Hypothalamus (tissue), 51 donors: ENCODE results near the gene ABLIM3.
A peak's percentile ranks its signal among the peaks of the same experiment; 100 is the strongest.
"Not testable (repeated sequence)": the region's sequence is repeated elsewhere in the genome, so short reads cannot be mapped to it uniquely, and the experiment has no call there.

Source experiments
- DNase-seq, 51 donors: peaks; one replicate each; lab custom pipeline; 2025; lab: John Stamatoyannopoulos, UW

Gene ABLIM3

GRCh38 chr5:149246906-149247305 lies 105.6 kb downstream of the ABLIM3 start:
- DNase-seq, result no peak

GRCh38 chr5:149247726-149248125 lies 106.4 kb downstream of the ABLIM3 start:
- DNase-seq, result no peak

GRCh38 chr5:149251546-149251945 lies 110.3 kb downstream of the ABLIM3 start:
- DNase-seq, result no peak

- DNase-seq, result no peak
Observed at GRCh38 chr5:149254506-149254905, 113.2 kb downstream of the ABLIM3 start.

GRCh38 chr5:149256451-149256850 lies 115.2 kb downstream of the ABLIM3 start:
- no peak for DNase-seq

GRCh38 chr5:149257131-149257530 lies 115.8 kb downstream of the ABLIM3 start:
- DNase-seq, result no peak

- DNase-seq, result no peak
Observed at GRCh38 chr5:149257889-149258705, 116.8 kb downstream of the ABLIM3 start.

- DNase-seq, result no peak
Observed at GRCh38 chr5:149260761-149261160, 119.5 kb downstream of the ABLIM3 start.

- DNase-seq, result no peak
Observed at GRCh38 chr5:149261246-149261645, 120.0 kb downstream of the ABLIM3 start.

- no peak for DNase-seq
Observed at GRCh38 chr5:149262315-149262714, 121.0 kb downstream of the ABLIM3 start.

GRCh38 chr5:149264439-149265067 lies 123.3 kb downstream of the ABLIM3 start:
- DNase-seq, result peak in 4 of 51 donors; percentile 3 to 42 (median 8)

- DNase-seq, result no peak
Observed at GRCh38 chr5:149265068-149265465, 123.8 kb downstream of the ABLIM3 start.

GRCh38 chr5:149265597-149265996 lies 124.3 kb downstream of the ABLIM3 start:
- DNase-seq, result peak in 7 of 51 donors; percentile 8 to 16 (median 12)

- DNase-seq, result peak in 44 of 51 donors; percentile 5 to 89 (median 54)
Observed at GRCh38 chr5:149267241-149267973, 126.1 kb downstream of the ABLIM3 start.

GRCh38 chr5:149268928-149269557 lies 127.8 kb downstream of the ABLIM3 start:
- DNase-seq, result peak in 2 of 51 donors; percentile 3

- peak in 1 of 51 donors; percentile 36 for DNase-seq
Observed at GRCh38 chr5:149271195-149271715, 130.0 kb downstream of the ABLIM3 start.

GRCh38 chr5:149271716-149272563 lies 130.6 kb downstream of the ABLIM3 start, which contains the start of gene AFAP1L1:
Gene AFAP1L1, plus strand, starts transcription at chr5:149271859. Its CDS starts 110 bp downstream, at chr5:149271969.
- peak in 22 of 51 donors; percentile 4 to 59 (median 12) for DNase-seq

GRCh38 chr5:149272781-149273180 lies 131.5 kb downstream of the ABLIM3 start:
- DNase-seq, result not testable (repeated sequence)

GRCh38 chr5:149273237-149273636 lies 131.9 kb downstream of the ABLIM3 start:
- no peak for DNase-seq
